Mesenchymal stem cell (in vitro differentiated cells and primary cell): ENCODE data around the gene PSPH. TPM values are rescaled to one million over a fixed set of nuclear protein-coding genes. Genes with fewer than 3 reads are reported as not detected.

Experiments used
- small RNA-seq: library from polyadenylated mRNA; stranded (forward); fragments of <200 nt; extraction: miRNeasy Mini kit (QIAGEN cat#:217004); gene quantifications from one replicate; pipeline ENCODE3, GENCODE V24; 2013; ENCODE audit warnings: low read depth

Gene PSPH

Small RNAs within 50 kb of the gene (small RNA-seq; reads per million reads assigned to genes)
- not detected for gene SNORA15
- gene SNORA22B: not detected
